Ishikawa (cell line): ENCODE measurements around the gene ADGRL3.

Experiments used
- CEBPB ChIP-seq: IDR thresholded peaks from 2 replicates; pipeline ENCODE4 v1.6.1; 2012
- CREB1 ChIP-seq: IDR thresholded peaks from 2 replicates; pipeline ENCODE4 v1.6.1; 2012; ENCODE audit warnings: low read depth
- EGR1 ChIP-seq: IDR thresholded peaks from 2 replicates; pipeline ENCODE4 v1.6.1; 2012
- EP300 ChIP-seq: IDR thresholded peaks from 2 replicates; pipeline ENCODE4 v1.6.1; 2012; ENCODE audit warnings: borderline replicate concordance
- FOXM1 ChIP-seq: IDR thresholded peaks from 2 replicates; pipeline ENCODE4 v1.6.1; 2012; ENCODE audit warnings: low read depth, borderline replicate concordance
- MAX ChIP-seq: IDR thresholded peaks from 2 replicates; pipeline ENCODE4 v1.6.1; 2012
- NFIC ChIP-seq: IDR thresholded peaks from 2 replicates; pipeline ENCODE4 v1.6.1; 2012
- RAD21 ChIP-seq: IDR thresholded peaks from 2 replicates; pipeline ENCODE4 v1.6.1; 2012; ENCODE audit warnings: low read depth
- REST ChIP-seq: IDR thresholded peaks from 2 replicates; pipeline ENCODE4 v1.6.1; 2012; ENCODE audit warnings: low read depth, mild to moderate bottlenecking
- TAF1 ChIP-seq: IDR thresholded peaks from 2 replicates; pipeline ENCODE4 v1.6.1; 2012; ENCODE audit warnings: low read depth, mild to moderate bottlenecking
- TCF12 ChIP-seq: IDR thresholded peaks from 2 replicates; pipeline ENCODE4 v1.6.1; 2012; ENCODE audit warnings: low read depth
- TEAD4 ChIP-seq: IDR thresholded peaks from 2 replicates; pipeline ENCODE4 v1.6.1; 2012
- USF1 ChIP-seq: IDR thresholded peaks from 2 replicates; pipeline ENCODE4 v1.6.1; 2012
- YY1 ChIP-seq: IDR thresholded peaks from 2 replicates; pipeline ENCODE4 v1.6.1; 2012; ENCODE audit warnings: low read depth
- ZBTB7A ChIP-seq: IDR thresholded peaks from 2 replicates; pipeline ENCODE4 v1.6.1; 2012; ENCODE audit warnings: low read depth

Gene ADGRL3

GRCh38 chr4:61517144-61517543, 317.0 kb downstream of the ADGRL3 start:
- TF ChIP-seq RAD21 (no peak), ZBTB7A (no peak)

GRCh38 chr4:61520166-61520565, 320.0 kb downstream of the ADGRL3 start:
- TF ChIP-seq CREB1 (no peak), USF1 (no peak), NFIC (no peak), EGR1 (no peak), EP300 (no peak)

GRCh38 chr4:61520681-61521160, 320.6 kb downstream of the ADGRL3 start:
- no peak for TF ChIP-seq TCF12
- no peak for TF ChIP-seq MAX
- TF ChIP-seq EGR1, result no peak
- peak; percentile 64 for TF ChIP-seq NFIC

GRCh38 chr4:61521451-61521850, 321.3 kb downstream of the ADGRL3 start:
- no peak for TF ChIP-seq CEBPB
- TF ChIP-seq CREB1, result no peak
- no peak for TF ChIP-seq MAX

GRCh38 chr4:61522312-61522711, 322.2 kb downstream of the ADGRL3 start:
- no peak for TF ChIP-seq YY1

GRCh38 chr4:61527888-61528287, 327.8 kb downstream of the ADGRL3 start:
- TF ChIP-seq TEAD4, result no peak
- TF ChIP-seq EP300, result no peak
- TF ChIP-seq REST, result no peak

GRCh38 chr4:61528595-61528994, 328.5 kb downstream of the ADGRL3 start:
- no peak for TF ChIP-seq MAX
- TF ChIP-seq RAD21, result no peak
- TF ChIP-seq TAF1, result no peak

- TF ChIP-seq EP300 (no peak), MAX (no peak), RAD21 (no peak)
These were observed 331.1 kb downstream of the ADGRL3 start for GRCh38 chr4:61531188-61531587.

GRCh38 chr4:61532336-61533000, 332.3 kb downstream of the ADGRL3 start:
- TF ChIP-seq TAF1 (no peak), YY1 (no peak), RAD21 (no peak), REST (no peak), TEAD4 (no peak), EP300 (no peak), TCF12 (no peak), CREB1 (no peak), NFIC (no peak), USF1 (no peak), ZBTB7A (no peak), EGR1 (no peak), FOXM1 (no peak), MAX (no peak), CEBPB (no peak)
